PC-3 (cell line): ENCODE measurements around the gene SLC39A11.

ENCODE experiments used
- CTCF ChIP-seq: fragments of 300-600 bp; sonication (generic); conservative IDR thresholded peaks from 2 replicates; pipeline ENCODE4 v1.5.1; 2017; ENCODE audit warnings: antibody characterized with exemption, low read depth, mild to moderate bottlenecking, low read length
- EZH2 ChIP-seq: fragments of 300-600 bp; sonication (generic); IDR thresholded peaks from one replicate; pipeline ENCODE4 v1.6.1; 2017; ENCODE audit warnings: antibody characterized with exemption, mild to moderate bottlenecking, low read length; ENCODE audit not compliant: unreplicated experiment

- TF ChIP-seq CTCF (no peak), EZH2 (no peak)
Measured at GRCh38 chr17:72723711-72724110, 368.8 kb downstream of the SLC39A11 start.
